HG02588 (cell line): ENCODE measurements around the gene TMEM179B.
"Not testable (repeated sequence)": the region's sequence is repeated elsewhere in the genome, so short reads cannot be mapped to it uniquely, and the experiment has no call there.

ENCODE experiments used
- ATAC-seq: cut with Tn5 transposase; IDR thresholded peaks from one replicate; pipeline ENCODE4 v1.9.1; 2021; ENCODE audit warnings: mild to moderate bottlenecking, moderate library complexity; ENCODE audit not compliant: unreplicated experiment

Gene TMEM179B, protein sequence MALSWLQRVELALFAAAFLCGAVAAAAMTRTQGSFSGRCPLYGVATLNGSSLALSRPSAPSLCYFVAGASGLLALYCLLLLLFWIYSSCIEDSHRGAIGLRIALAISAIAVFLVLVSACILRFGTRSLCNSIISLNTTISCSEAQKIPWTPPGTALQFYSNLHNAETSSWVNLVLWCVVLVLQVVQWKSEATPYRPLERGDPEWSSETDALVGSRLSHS

DNA sequence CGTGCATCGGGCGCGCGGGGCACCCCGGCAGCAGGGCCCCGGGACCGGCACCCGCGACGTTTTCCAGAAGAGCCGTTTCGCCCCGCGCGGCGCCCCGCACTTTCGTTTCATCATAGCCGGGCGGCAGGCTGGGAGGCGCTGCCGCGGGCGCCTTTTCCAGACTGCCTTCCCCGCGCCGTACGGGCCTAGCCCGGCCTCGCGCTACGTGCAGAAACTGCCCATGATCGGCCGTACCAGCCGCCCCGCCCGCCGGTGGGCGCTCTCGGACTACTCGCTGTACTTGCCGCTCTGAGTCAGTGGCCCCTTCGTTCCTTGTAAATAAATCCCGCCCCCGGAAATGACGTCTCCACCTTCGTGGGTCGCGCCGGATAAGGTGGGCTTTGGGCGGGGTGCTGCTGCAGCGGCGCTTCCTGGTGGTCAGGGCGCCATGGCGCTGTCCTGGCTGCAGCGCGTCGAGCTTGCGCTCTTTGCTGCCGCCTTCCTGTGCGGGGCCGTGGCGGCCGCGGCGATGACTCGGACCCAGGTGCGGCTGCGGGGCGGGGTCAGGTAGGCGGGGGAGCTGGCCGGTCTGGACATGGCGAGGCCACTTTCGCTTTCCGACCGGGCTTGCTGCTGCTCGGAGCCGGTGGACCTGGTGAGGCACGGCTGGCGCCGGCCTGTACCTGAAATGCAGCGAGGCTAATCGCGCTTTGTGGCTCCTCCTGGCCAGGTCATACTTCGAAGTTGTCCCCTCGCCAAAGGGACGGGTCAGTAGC is at the start of gene TMEM179B:
TMEM179B (plus strand) TSS at position 398 of the 755 bp plus-strand sequence; CDS start at position 428, 30 bp downstream.
- peak; percentile 57 for ATAC-seq

DNA sequence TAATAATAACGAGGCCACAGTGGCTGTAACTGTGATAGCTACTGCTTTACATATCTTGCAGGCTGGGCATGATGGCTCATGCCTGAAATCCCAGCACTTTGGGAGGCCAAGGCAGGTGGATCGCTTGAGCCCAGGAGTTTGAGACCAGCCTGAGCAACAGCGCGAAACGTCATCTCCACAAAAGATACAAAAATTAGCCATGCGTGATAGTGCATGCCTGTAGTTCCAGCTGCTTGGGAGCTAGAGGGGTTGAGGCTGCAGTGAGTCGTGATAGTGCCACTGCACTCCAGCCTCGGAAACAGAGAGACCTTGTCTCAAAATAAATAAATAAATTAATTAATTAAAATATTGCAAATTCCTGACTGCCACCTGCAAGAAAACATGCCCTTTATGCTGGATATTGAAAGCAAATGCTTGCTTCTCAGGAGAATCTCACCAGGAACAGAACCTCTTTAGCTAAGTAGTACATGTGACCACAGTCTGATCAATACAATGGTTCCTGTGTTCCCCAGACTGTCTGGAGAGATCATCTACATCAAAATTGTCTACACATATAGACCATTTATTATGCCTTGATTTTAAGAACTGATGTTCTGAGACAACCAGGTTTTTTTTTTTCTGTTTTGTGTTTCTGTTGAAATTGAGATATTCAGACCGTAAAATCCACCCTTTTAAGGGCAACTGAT is 39.6 kb upstream of the TMEM179B start:
- ATAC-seq = no peak

DNA sequence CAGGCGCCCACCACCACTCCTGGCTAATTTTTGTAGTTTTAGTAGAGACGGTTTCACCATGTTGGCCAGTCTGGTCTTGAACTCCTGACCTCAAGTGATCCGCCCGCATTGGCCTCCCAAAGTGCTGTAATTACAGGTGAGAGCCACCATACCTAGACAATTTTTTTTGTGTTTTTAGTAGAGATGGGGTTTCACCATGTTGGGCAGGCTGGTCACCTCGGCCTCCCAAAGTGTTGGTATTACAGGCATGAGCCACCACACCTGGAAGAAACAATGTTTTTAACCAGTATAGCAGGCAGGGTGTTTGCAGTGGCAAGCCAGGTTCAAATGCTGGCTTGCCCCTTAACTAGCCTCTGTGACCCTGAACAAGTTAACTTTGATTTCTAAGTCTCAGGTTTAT is 37.3 kb upstream of the TMEM179B start:
- ATAC-seq = not testable (repeated sequence)

DNA sequence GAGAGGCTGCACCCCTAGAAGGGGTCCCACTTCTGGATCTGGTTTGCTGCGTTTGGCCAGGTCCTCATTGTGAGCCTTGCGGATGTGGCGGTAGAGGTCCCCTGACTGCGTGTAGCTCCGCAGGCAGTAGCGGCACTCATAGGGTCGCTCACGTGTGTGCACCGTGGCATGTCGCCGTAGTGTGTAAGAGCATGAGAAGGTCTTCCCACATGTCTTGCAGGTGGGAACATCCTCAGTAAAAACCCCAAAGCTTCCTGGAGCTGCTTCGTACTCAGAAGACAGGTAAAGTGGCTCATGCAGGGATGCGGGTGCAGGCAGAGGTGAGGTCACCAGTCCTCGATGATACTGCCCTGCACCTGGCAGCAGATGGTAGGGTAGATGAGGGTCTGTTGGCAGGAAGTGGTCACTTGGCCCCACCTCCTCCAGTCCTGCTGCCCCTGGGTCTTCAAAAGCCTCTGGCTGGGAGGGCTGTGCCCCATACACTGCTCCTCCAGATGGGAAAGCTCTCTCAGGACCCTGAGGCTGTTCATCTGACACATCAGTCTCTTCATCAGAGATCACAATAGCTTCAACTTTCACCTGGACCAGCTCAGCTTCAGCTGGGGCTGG is 34.9 kb upstream of the TMEM179B start:
- ATAC-seq = no peak

DNA sequence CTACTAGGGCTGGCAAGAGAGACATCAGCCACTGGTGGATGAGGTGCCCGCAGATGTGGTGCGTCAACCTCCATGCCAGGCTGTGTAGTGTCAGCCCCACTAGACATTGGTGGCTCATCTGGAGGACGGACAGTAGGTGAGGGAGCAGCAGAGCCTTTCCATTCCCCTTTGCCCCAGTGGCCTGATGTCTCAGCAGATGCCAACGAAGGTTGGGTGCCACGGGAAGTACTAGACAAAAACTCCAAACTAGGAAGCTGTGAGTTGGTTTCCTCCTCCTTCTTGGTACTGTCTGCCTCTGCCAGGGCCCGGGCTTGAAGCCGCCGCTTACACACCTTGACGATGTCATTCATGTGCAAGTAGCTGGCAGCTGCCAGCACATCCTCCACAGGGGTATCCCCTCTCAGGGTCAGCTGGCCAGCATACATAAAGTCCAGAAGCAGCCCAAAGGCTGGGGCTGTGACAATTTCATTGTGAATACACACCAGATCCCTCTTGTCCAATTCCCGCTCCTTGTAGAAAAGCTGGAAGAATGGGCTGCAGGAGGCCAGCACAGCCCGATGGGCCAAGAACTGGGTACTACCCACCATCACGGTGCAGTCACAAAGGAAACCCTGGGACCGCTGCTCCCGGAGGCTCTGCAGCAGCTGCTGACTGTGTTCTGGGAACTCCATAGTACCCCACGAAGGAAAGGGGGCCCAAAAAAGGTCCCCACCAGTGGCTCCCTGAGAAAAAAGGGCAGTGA is 34.0 kb upstream of the TMEM179B start:
- ATAC-seq = no peak

DNA sequence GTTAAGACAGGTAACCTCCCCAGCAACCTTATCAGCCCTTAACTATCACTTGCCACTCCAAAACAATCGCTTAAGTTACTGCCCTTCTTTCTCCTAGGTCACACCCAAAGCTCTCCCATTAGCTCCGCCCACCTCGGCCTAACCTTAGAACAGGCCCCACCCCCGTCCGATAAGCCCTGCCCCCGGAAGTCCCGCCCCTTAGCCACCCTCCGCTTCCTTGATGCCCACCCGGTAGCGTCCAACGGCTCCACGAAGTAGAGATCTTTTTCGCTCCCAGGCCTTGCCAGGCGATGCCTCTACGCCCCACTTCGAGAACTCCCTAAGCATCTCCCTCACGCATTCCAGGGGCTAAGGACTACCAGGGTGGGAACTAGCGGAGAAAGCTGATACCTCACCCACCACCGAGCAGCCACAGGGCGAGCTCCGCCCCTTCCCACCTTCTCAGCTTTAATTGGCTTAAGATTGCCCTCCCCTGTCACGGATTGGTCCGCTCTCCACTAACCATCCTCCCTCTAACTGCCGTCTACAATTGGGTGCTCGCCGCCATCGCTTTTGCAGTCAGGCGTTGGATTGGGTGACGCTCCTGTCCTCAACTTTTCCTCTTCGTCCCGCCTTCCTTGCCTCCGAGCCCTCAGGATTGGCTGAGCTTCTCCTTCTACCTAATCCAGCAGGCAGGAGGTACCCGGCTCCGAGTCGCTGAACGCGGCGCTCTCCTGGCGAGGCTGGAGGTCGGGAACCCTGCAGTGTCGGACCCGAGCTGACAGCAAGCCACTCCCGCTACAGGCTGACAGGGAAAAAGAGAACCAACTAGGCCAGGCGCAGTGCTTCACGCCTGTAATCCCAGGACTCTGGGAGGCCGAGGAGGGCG is 33.2 kb upstream of the TMEM179B start, which contains the start of gene ZBTB3:
ZBTB3 (minus strand) TSS at position 425 of the 868 bp plus-strand sequence. CDS start 496 bp downstream, outside the sequence.
- ATAC-seq = peak; percentile 89

DNA sequence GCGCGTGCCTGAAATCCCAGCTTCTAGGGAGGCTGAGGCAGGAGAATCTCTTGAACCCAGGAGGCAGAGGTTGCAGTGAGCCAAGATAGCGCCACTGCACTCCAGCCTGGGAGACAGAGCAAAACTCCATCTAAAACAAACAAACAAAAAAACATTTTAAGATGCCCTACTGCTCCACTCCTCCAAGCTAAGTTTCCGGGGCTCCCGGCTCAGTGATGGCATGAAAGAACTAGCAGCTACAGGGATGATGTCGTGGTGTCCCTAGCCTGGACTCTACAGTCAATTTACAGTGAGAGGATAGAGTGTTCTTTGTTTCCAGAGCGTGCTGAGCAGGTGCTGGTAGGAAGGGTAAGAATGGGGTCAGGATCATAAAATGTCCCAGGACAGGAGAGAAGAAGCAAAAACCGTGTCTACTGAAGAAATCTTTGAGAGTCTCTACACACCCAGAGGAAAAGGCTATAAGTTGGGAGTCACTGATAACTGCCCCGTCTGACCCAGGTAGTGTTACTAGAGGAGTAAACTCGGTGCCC is 32.1 kb upstream of the TMEM179B start:
- ATAC-seq = no peak

DNA sequence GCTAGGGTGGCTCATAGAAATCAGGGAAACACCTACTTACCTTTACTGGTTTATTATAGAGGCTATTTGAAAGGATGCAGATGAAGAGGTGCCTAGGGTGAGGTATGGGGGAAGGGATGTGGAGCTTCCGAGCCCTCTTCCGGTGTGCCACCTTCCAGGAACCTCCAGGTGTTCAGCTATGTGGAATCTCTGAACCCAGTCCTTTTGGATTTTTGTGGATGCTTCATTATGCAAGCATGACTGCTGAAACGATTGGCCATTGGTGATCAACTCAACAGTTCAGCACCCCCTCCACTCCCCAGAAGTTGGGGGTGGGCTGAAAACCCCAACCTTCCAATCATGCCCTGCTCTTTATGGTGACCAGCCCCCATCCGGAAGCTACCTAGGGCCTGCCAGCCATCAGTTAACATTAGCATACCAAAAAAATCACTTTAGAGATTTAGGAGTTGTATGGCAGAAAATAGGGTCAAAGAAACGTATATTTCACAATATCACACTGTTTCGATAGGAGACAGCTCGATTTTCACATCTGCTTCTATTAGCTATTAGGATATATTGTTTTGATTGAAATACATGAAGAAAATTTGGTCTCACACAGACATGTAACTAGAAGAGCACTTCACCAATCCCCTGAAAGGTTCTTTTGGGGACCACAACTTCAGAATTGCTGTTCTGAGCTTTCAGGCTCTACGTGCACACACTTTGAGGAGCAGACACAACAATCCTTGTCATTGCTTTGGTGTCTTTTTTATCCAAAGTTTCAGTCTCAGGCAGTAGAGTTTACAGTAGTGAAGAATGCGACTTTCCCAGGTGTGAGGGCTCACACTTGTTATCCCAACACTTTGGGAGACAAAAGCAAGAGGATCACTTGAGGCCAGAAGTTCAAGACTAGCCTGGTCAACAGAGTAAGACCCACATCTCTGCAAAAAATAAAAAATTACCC is 29.1 kb upstream of the TMEM179B start:
- ATAC-seq = no peak

DNA sequence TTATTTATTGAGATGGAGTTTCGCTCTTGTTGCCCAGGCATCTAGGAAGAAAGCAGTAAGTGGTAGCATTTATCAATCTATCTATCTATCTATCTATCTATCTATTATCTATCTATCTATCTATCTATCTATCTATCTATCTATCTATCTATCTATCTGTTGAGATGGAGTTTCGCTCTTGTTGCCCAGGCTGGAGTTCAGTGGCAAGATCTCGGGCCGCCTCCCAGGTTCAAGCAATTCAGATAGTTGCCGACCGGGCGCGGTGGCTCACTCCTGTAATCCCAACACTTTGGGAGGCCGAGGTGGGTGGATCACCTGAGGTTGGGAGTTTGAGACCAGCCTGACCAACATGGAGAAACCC is 26.4 kb upstream of the TMEM179B start:
- not testable (repeated sequence) for ATAC-seq

DNA sequence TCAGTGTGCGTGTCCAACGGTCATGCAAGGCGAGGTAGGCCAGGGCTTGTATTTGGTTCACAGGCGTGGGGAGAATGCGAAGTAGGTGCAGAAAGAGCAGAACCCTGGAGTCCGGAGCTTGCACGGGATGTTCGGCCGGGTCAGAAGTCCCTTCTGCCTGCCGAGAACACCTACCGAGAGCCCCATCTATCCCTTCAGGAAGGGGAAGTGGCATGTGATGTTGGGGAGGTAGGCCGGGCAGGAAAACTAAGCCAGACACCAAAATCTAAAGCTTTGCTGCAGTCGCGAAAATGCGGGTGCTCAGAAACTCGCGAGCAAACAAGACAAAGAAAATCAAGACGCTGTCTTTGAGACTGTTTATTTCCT is 16.4 kb upstream of the TMEM179B start:
- ATAC-seq = peak; percentile 6

DNA sequence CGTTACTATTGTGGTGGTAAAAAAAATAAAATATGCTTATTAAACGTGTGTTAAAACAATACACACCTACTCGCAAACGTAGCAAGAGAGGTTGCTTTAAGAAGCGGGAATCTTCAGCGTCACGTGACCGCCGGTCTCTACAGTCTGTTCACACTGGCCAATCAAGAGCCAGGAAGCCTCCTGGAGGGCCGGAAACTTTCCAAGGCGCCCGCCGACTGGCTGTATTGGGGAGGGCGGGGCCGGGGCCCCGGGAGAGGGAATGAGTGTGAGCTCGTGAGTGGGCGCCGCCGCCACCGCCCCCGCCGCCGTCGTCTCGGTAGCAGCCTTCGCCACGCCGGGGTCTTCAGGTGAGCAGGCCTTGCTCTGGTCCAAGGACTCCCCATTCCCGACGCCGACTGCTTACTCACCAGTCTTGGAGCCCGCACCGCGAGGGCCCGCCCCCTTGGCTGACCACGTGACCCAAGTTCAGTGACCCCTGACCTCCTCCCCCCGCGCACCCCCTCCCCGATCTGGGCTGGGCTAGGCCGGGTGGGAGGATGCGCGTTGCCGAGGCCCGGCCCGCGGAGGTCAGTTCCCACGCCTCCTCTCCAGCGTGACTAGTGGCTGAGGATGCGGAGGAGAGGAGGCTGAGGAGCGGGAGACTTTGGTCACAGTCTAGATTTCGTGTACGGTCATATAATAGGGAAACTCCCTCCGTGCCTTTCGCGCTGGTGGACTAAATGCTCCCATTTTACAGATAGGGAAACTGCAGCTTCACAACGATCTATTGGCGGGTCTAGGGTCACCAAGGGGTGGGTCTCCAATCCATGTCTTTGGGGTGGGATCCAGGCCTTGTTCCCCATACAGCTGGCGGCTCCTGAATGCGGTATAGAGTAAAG is 15.8 kb upstream of the TMEM179B start, which contains the start of gene TAF6L:
TAF6L (plus strand) TSS at position 253 of the 878 bp plus-strand sequence. CDS start 4,388 bp downstream, outside the sequence.
- peak; percentile 82 for ATAC-seq

DNA sequence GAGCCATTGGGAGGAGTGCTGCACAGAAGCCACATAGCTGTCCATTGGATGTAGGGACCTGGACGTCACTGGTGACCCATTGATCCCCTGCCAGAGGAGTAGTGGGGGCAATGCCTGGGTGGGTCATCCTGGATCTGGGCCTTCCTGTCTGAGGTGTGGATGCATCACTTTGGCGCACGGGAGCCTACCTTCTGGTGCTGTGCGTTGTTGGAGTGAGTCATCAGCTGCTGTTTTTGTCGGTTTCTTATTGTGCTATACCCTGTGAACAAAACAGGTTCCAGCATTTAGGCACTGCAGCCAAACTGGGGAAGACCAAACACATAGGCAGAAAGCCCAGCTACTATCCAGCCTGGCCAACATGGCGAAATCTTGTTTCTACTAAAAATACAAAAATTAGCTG is 12.8 kb upstream of the TMEM179B start:
- no peak for ATAC-seq

DNA sequence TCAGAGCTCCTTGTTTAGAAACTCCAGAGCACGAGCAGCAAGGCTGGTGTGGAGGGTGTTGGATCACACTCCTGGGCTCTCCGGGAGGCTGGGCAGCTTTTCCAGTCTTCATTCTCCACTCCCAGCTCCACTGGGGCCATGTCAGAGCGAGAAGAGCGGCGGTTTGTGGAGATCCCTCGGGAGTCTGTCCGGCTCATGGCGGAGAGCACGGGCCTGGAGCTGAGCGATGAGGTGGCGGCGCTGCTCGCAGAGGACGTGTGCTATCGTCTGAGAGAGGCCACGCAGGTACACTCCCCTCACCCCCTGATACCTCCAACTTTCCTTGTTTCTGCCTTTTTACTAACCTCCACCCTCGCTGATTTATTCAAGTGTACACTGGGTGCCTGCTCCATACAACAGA is 11.6 kb upstream of the TMEM179B start:
- no peak for ATAC-seq

DNA sequence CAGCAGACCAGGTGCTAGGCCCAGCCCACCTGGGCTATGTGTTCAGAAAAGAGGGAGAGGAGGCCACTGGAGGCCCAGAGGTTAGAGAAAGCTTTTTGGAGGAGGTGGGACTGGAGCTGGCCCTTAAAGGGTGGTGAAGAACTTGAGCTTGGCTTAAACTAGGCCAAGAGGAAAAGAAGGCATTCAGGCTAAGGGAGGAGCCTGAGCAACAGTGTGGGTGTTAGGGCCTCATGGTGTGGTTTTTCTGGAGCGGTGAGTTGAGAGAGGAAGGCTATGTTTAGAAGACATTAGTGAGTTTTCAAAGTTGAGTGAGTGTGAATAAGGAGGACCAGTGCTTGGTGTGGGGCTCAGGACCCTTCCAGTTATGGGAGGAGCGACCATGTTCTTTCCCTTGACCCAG is 9.8 kb upstream of the TMEM179B start:
- no peak for ATAC-seq

DNA sequence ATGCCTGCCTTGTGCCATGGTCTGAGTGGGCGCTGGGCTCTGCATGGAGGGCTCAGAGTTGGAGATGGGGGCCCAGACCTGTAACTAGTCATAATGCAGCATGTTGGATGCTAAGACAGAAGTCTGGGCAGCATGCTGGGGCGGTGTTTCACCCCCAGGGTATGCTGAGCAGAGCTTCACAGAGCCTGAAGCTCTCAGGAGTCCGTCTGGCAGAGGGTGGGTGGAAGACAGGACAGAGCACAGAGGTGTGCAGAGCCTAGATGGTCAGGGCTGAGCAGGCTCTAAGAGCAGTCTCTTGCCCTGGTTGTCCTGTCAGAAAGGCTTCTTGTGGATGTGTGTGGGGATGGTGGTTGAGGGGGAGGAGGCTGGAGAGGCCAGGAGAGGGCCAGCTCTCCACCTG is 8.8 kb upstream of the TMEM179B start:
- ATAC-seq = no peak

DNA sequence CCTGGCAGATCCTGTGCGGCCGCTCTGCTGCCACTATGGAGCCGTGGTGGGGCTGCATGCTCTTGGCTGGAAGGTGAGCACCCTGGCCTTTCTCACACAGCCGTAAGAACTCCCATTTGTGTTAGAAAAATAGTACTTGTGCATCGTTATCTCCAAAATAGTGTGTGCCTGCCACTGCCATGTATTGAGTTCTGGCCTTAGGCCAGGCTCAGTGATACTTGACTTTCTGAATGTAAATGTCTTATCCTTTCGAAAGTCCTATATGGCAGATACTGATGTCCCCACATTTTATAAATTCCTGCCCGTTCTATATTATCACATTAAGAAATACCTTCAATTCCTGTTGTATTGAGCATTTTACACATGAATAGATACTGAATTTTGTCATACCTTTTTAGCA is 4.4 kb upstream of the TMEM179B start:
- ATAC-seq = no peak

DNA sequence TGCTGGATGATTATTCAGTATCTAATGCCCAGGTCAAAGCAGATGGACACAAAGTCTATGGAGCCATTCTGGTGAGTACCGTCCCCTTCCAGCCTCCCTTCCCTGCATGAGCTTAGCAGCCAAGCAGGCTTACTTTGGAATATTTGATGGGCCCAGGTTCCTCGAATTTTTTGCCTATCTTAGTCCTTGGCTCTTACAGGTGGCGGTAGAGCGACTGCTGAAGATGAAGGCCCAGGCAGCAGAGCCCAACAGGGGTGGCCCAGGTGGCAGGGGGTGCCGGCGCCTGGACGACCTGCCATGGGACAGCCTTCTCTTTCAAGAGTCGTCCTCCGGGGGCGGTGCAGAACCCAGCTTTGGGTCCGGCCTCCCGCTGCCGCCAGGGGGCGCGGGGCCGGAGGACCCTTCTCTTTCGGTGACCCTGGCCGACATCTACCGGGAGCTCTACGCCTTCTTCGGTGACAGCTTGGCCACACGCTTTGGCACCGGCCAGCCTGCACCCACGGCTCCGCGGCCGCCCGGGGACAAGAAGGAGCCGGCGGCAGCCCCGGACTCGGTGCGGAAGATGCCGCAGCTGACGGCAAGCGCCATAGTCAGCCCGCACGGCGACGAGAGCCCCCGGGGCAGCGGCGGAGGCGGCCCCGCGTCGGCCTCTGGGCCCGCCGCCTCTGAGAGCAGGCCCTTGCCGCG is 741 bp upstream of the TMEM179B start:
- ATAC-seq = peak; percentile 60
